SKM-1 (cell line): ENCODE measurements around the gene ONECUT3.

Source experiments
- DNase-seq: peaks from one replicate; lab custom pipeline; 2025; ENCODE audit not compliant: unreplicated experiment; lab: John Stamatoyannopoulos, UW

The ONECUT3 gene

GRCh38 chr19:1813192-1814182 lies 60.2 kb downstream of the ONECUT3 start:
- no peak for DNase-seq

DNA sequence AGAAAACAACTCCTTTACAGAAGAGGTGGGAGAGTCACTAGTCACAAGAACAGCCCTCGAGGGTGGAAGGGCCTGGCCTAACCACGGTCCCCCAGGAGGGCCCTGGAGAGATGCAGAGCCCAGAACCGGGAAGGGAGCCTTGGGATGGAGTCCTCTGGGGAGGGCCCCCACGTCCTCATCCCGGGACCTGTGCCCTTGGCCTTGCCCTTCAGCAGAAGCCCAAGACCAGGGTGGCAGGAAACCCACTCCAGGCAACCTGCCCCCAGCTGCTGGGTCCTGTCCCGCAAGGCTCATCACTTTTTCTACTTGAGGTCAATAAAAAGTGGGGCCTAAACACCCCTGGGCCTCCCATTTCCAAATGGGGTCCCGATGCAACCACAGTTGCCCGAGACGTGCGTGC lies 61.1 kb downstream of the ONECUT3 start:
- DNase-seq, result no peak

- no peak for DNase-seq
Measured at GRCh38 chr19:1814833-1815604, 61.7 kb downstream of the ONECUT3 start.

GRCh38 chr19:1815605-1816529 lies 62.6 kb downstream of the ONECUT3 start:
- DNase-seq, result no peak

- no peak for DNase-seq
Measured at GRCh38 chr19:1816530-1817298, 63.4 kb downstream of the ONECUT3 start.

- no peak for DNase-seq
Measured at GRCh38 chr19:1817553-1818179, 64.4 kb downstream of the ONECUT3 start.

DNA sequence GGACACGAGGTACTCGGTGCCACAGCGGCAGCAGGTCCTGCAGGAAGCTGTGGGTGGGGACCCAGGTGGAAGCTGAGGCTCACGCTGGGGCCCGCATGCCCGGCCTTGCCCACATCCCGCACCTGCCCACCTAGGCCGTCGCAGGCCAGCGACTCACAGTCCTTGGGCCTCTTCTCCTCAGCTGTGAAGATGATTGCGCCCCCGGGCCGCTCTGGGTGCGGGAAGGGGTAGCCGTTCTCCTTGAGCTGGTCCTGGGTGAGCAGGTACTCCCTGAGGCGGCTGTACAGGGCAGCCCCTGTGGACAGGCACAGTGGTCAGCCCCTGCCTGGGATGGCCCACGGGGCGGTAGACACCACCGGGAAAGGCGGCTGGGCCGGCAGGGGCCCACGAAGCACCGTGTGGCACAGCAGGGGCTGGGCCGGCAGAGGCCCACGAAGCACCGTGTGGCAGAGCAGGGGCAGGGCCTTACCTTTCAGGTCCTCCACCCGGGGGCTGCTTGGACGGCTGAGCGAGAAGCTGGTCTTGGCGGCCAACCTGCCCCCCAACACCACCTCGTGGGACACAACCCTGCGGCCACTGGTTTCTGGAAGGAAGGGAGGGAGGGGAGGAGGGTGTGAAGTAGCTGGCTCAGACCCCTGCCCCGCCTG lies 65.4 kb downstream of the ONECUT3 start:
- no peak for DNase-seq

- no peak for DNase-seq
Measured at GRCh38 chr19:1819341-1820255, 66.3 kb downstream of the ONECUT3 start.

DNA sequence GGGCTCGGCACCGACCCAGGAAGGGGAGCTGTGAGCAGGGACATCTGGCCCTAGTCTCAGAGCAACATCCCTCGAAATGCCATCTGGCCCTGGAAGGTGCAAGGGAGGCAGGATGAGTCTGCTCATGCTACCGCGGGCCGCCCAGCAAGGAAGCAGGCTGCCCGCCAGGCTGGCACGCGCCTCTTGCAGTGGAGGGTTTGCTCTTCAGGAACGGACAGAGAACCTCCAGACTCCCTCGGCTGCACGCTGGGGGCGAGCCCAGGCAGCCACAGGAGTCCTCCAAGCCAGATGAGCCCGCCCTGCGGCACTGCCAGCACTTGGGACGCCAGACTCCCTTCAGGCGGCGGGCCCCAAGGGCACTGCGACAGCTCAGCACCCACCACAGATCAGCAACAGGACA lies 68.9 kb downstream of the ONECUT3 start:
- DNase-seq, result no peak

- no peak for DNase-seq
Measured at GRCh38 chr19:1823020-1823419, 69.7 kb downstream of the ONECUT3 start.

DNA sequence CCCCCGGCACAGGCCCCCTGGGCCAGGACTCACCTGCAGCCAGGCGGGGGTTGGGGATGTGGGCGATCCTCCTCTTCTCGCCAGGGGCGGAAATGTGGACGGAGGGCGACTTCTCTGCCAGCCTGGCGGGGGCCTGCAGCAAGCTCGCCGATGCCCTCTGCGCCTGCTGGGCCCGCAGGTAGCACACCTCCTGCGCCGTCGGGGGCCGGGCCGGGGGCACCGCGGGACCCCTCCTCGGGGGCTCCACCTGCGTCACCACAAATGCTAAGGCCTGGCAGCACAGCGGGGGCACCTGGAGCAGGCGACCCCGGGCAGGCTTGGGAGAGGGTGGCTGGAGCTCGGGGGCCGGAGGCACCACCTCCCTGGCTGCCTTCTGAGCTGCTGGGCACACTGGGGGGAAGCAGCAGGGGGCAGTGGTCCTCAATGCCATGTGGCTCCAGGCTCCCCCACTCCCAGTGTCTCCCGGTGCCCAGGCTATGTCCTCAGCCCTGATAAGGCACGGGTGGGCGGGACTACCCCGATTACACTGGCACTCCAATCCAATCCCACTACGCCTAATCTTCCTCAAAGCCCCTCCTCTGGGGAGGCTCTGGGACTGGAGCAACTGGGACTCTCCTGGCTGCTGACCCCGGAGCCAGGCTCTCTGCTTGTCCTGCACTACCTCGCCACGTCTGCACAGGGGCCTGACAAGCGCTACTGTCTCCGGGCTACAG lies 70.4 kb downstream of the ONECUT3 start:
- DNase-seq, result no peak

- DNase-seq, result no peak
Measured at GRCh38 chr19:1824252-1824622, 70.9 kb downstream of the ONECUT3 start.

DNA sequence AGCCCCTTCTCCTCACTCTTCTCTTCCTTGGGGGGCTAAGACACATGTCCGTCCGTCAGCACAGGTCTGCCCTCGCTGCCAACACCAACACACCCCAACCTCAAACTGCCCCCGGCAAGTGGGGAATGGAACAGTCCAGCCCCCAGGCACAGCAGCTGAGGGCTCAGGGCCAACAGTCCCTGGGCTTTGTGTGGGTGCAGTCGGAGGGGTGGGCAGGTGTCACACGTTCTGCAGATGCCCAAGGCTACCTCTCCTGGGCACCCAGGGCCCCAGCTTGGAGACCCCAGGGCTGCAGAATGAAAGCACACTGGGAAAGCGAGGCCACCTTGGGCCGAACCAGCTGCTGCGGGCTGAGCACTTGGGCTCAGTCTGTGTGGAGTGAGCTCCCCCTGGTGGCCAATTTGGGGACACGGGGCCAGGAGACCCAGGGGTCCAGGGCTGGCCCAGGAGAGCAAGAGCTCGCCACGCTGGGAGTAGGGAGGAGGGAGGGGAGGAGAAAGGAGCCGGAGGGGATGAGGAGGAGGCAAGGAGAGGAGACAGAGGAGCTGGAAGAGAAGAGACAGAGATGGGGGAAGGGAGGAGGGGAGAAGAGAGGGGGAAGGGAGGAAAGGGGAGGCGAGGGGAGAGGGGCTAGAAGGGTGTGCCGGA lies 72.7 kb downstream of the ONECUT3 start:
- DNase-seq, result peak; percentile 21

GRCh38 chr19:1826557-1827521 lies 73.5 kb downstream of the ONECUT3 start:
- no peak for DNase-seq

GRCh38 chr19:1827566-1828278 lies 74.4 kb downstream of the ONECUT3 start:
- no peak for DNase-seq
